Lower leg skin (tissue), 3 donors: ENCODE measurements around the gene DNAH14.

Experiments
- POLR2A ChIP-seq, 2 donors: fragments of 450-650 bp; IDR thresholded peaks; one replicate each; pipeline ENCODE4 v1.6.1; 2016 to 2017; ENCODE audit warnings: antibody characterized with exemption in 2 of 2, mild to moderate bottlenecking in 1 of 2, moderate library complexity in 1 of 2
- TF ChIP-seq, protein P1 (sequence below), 3 donors: fragments of 450-650 bp; IDR thresholded peaks; one replicate each; pipeline ENCODE4 v1.5.1; 2016; ENCODE audit warnings: antibody characterized with exemption in 3 of 3, mild to moderate bottlenecking in 3 of 3, moderate library complexity in 2 of 3

DNA sequence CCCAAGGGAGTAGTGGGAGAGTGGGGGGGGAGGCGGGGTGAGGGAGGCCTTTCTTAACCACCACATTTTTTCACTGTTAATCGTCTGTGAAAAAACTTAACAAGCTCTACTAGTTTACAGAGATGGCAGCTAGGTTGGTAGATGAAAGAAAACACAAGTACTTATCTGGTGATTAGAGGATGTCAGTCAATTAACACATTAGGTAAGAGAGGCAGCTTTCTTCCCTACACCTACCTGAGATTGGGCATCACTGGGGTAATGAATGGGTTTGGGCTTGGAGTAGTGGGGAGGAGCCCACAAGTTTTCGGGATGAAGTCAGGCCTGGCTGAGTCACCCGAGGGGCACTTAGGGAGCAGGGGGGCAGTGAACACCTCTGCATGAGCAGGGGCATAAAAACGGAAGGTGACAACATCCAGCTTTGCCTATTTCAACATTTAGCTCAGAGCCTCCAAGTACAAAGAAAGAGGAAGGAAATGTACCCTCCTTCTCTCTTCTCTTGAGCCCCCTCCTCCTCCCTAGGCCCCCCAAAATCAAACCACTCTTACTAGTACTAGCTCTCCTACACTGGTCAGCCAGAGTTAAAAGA is 495.8 kb downstream of the DNAH14 start:
- TF ChIP-seq, protein P1, sequence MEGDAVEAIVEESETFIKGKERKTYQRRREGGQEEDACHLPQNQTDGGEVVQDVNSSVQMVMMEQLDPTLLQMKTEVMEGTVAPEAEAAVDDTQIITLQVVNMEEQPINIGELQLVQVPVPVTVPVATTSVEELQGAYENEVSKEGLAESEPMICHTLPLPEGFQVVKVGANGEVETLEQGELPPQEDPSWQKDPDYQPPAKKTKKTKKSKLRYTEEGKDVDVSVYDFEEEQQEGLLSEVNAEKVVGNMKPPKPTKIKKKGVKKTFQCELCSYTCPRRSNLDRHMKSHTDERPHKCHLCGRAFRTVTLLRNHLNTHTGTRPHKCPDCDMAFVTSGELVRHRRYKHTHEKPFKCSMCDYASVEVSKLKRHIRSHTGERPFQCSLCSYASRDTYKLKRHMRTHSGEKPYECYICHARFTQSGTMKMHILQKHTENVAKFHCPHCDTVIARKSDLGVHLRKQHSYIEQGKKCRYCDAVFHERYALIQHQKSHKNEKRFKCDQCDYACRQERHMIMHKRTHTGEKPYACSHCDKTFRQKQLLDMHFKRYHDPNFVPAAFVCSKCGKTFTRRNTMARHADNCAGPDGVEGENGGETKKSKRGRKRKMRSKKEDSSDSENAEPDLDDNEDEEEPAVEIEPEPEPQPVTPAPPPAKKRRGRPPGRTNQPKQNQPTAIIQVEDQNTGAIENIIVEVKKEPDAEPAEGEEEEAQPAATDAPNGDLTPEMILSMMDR (IDR thresholded peaks at IDR 0.05), result no peak
- no peak for TF ChIP-seq POLR2A (IDR thresholded peaks at IDR 0.05)
